Middle frontal gyrus (tissue), 1 donor: ENCODE results near the gene FBLN1.
"Not testable (repeated sequence)": the region's sequence is repeated elsewhere in the genome, so short reads cannot be mapped to it uniquely, and the experiment has no call there.

ENCODE experiments used
- DNase-seq: peaks from one replicate; pipeline ENCODE4 v3.0.0-alpha.2; 2015; ENCODE audit warnings: low spot score; ENCODE audit errors: extremely low spot score

Gene FBLN1

GRCh38 chr22:45502215-45503049, at the start of gene FBLN1:
Gene FBLN1, plus strand, starts transcription at chr22:45502883. Its CDS starts 103 bp downstream, at chr22:45502986.
- no peak for DNase-seq

- no peak for DNase-seq
Measured at GRCh38 chr22:45453764-45454163, 48.9 kb upstream of the FBLN1 start.

- DNase-seq = no peak
Measured at GRCh38 chr22:45454275-45454674, 48.4 kb upstream of the FBLN1 start.

- DNase-seq = no peak
Measured at GRCh38 chr22:45455212-45455611, 47.5 kb upstream of the FBLN1 start.

GRCh38 chr22:45455621-45456020, 47.1 kb upstream of the FBLN1 start:
- DNase-seq = no peak

- no peak for DNase-seq
Measured at GRCh38 chr22:45456811-45457210, 45.9 kb upstream of the FBLN1 start.

GRCh38 chr22:45458532-45458931, 44.2 kb upstream of the FBLN1 start:
- DNase-seq = no peak

- DNase-seq = no peak
Measured at GRCh38 chr22:45459235-45459634, 43.4 kb upstream of the FBLN1 start.

GRCh38 chr22:45460288-45461109, 42.2 kb upstream of the FBLN1 start:
- no peak for DNase-seq

- DNase-seq = no peak
Measured at GRCh38 chr22:45462034-45462655, 40.5 kb upstream of the FBLN1 start.

- not testable (repeated sequence) for DNase-seq
Measured at GRCh38 chr22:45463691-45464090, 39.0 kb upstream of the FBLN1 start.

- no peak for DNase-seq
Measured at GRCh38 chr22:45465633-45466032, 37.0 kb upstream of the FBLN1 start.

- DNase-seq = no peak
Measured at GRCh38 chr22:45468872-45469271, 33.8 kb upstream of the FBLN1 start.

- no peak for DNase-seq
Measured at GRCh38 chr22:45469281-45470073, 33.2 kb upstream of the FBLN1 start.

GRCh38 chr22:45470871-45471270, 31.8 kb upstream of the FBLN1 start:
- DNase-seq = no peak

- DNase-seq = no peak
Measured at GRCh38 chr22:45472426-45472825, 30.3 kb upstream of the FBLN1 start.

- no peak for DNase-seq
Measured at GRCh38 chr22:45473626-45474237, 29.0 kb upstream of the FBLN1 start.

GRCh38 chr22:45475063-45475747, 27.5 kb upstream of the FBLN1 start:
- no peak for DNase-seq

GRCh38 chr22:45475851-45476514, 26.7 kb upstream of the FBLN1 start:
- no peak for DNase-seq

- no peak for DNase-seq
Measured at GRCh38 chr22:45476814-45477213, 25.9 kb upstream of the FBLN1 start.
